PFSK-1 (cell line): ENCODE results near the gene COL23A1.

Experiments used
- FOXP2 ChIP-seq: optimal IDR thresholded peaks from 2 replicates; pipeline ENCODE3; 2011; ENCODE audit warnings: borderline replicate concordance, control low read depth, inconsistent platforms; ENCODE audit not compliant: insufficient read depth; ENCODE audit errors: extremely low read length, extremely low read depth
- POLR2AphosphoS5 ChIP-seq: IDR thresholded peaks from 2 replicates; pipeline ENCODE4 v1.6.1; 2012; ENCODE audit warnings: low read depth, mild to moderate bottlenecking, control low read depth, low read length, moderate library complexity
- SIN3A ChIP-seq: IDR thresholded peaks from 2 replicates; pipeline ENCODE4 v1.6.1; 2012; ENCODE audit warnings: mild to moderate bottlenecking, low read length, moderate library complexity, borderline replicate concordance; ENCODE audit not compliant: insufficient read depth
- TAF1 ChIP-seq: IDR thresholded peaks from 2 replicates; pipeline ENCODE4 v1.6.1; 2012; ENCODE audit warnings: low read length, control low read depth, borderline replicate concordance; ENCODE audit not compliant: insufficient read depth
- TF ChIP-seq, protein P1 (sequence below), 2 experiments: IDR thresholded peaks; 2 replicates each; pipeline versions ENCODE4 v1.6.1 to v1.8.0; 2011 to 2012; ENCODE audit warnings: low read depth in 2 of 2, low read length in 2 of 2, control low read depth in 1 of 2, inconsistent platforms in 1 of 2, mild to moderate bottlenecking in 1 of 2, moderate library complexity in 1 of 2; ENCODE audit not compliant: insufficient read depth in 1 of 2

DNA sequence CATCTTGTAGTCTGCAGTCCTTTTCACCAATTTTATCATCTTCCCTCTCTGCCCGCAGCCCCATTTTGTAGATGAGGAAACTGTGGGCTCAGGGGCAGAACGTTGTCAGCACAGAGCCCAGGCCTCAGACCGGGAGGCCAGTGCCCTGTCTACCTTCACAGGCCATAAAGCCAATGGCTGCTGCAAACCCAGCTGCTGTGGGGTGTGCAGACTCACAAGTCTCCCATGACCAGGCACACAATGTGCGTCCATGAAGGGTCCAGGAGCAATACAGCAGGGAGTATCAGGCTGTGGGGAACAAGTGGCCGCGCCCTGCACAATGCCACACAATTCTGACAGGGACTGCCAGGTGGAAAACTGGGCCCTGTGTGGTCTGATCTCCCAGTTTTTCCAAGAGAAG is 71.0 kb downstream of the COL23A1 start:
- TF ChIP-seq TAF1 (no peak), POLR2AphosphoS5 (no peak), SIN3A (no peak), FOXP2 (no peak)
- TF ChIP-seq, protein P1, sequence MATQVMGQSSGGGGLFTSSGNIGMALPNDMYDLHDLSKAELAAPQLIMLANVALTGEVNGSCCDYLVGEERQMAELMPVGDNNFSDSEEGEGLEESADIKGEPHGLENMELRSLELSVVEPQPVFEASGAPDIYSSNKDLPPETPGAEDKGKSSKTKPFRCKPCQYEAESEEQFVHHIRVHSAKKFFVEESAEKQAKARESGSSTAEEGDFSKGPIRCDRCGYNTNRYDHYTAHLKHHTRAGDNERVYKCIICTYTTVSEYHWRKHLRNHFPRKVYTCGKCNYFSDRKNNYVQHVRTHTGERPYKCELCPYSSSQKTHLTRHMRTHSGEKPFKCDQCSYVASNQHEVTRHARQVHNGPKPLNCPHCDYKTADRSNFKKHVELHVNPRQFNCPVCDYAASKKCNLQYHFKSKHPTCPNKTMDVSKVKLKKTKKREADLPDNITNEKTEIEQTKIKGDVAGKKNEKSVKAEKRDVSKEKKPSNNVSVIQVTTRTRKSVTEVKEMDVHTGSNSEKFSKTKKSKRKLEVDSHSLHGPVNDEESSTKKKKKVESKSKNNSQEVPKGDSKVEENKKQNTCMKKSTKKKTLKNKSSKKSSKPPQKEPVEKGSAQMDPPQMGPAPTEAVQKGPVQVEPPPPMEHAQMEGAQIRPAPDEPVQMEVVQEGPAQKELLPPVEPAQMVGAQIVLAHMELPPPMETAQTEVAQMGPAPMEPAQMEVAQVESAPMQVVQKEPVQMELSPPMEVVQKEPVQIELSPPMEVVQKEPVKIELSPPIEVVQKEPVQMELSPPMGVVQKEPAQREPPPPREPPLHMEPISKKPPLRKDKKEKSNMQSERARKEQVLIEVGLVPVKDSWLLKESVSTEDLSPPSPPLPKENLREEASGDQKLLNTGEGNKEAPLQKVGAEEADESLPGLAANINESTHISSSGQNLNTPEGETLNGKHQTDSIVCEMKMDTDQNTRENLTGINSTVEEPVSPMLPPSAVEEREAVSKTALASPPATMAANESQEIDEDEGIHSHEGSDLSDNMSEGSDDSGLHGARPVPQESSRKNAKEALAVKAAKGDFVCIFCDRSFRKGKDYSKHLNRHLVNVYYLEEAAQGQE (IDR thresholded peaks at IDR 0.05; ENCODE audit: insufficient read depth in 1 of 2, low read depth in 2 of 2, low read length in 2 of 2), result no peak
